ENCODE data around the gene C17orf107.
"Not testable (repeated sequence)": the region's sequence is repeated elsewhere in the genome, so short reads cannot be mapped to it uniquely, and the experiment has no call there.

C17orf107 gene

GRCh38 chr17:4896332-4897197 is 2.8 kb upstream of the C17orf107 start:
- intact Hi-C loops (cut with DNase I): loop anchor here (5.0 kb wide), 1 partner anchor 189 kb away; no protein-coding TSS in a partner anchor
- DNase-seq: peak in 2 of 10 donors; percentile 53 to 59

- intact Hi-C loops (cut with DNase I): loop anchor here (5.0 kb wide), 1 partner anchor 190 kb away; no protein-coding TSS in a partner anchor
- peak in 1 of 10 donors; percentile 73 for DNase-seq
Observed at GRCh38 chr17:4897198-4897687, 2.1 kb upstream of the C17orf107 start.

GRCh38 chr17:4897785-4898184 is 1.6 kb upstream of the C17orf107 start:
- DNase-seq: peak in 1 of 10 donors; percentile 22
- intact Hi-C loops (cut with DNase I): loop anchor here (5.0 kb wide), 1 partner anchor 190 kb away; no protein-coding TSS in a partner anchor

- peak in 2 of 10 donors; percentile 55 to 82 for DNase-seq
- intact Hi-C loops (cut with DNase I): loop anchor here (5.0 kb wide), 1 partner anchor 191 kb away; no protein-coding TSS in a partner anchor
Observed at GRCh38 chr17:4898351-4898750, 985 bp upstream of the C17orf107 start.

- intact Hi-C loops (cut with DNase I): loop anchor here (5.0 kb wide), 1 partner anchor 192 kb away; no protein-coding TSS in a partner anchor
- DNase-seq: peak in 2 of 10 donors; percentile 74 to 88
Observed at GRCh38 chr17:4898927-4899326, 409 bp upstream of the C17orf107 start.

- peak in 3 of 10 donors; percentile 67 to 83 (median 81) for DNase-seq
- intact Hi-C loops (cut with DNase I): loop anchor here (5.0 to 10.0 kb wide), 3 partner anchors 64 to 168 kb away; partner anchors contain the start of genes GLTPD2, MED11, SPAG7 and VMO1
Observed at GRCh38 chr17:4900231-4901107, 1.1 kb downstream of the C17orf107 start.

- intact Hi-C loops (cut with DNase I): loop anchor here (5.0 to 10.0 kb wide), 3 partner anchors 64 to 169 kb away; partner anchors contain the start of genes GLTPD2, MED11, SPAG7 and VMO1
Observed at GRCh38 chr17:4901108-4901647, 1.8 kb downstream of the C17orf107 start.

GRCh38 chr17:4901648-4902344 is 2.5 kb downstream of the C17orf107 start:
- intact Hi-C loops (cut with DNase I): loop anchor here (5.0 to 10.0 kb wide), 3 partner anchors 63 to 169 kb away; partner anchors contain the start of genes GLTPD2, MED11, SPAG7 and VMO1
- peak in 7 of 10 donors; percentile 37 to 90 (median 55) for DNase-seq

More at GRCh38 chr17:4901108-4901647, 1.8 kb downstream of the C17orf107 start:
- DNase-seq: peak in 1 of 10 donors; percentile 58

GRCh38 chr17:4902540-4902939 is 3.2 kb downstream of the C17orf107 start:
- DNase-seq: peak in 2 of 10 donors; percentile 64 to 70
- intact Hi-C loops (cut with DNase I): loop anchor here (5.0 to 10.0 kb wide), 3 partner anchors 62 to 170 kb away; partner anchors contain the start of genes GLTPD2, MED11, SPAG7 and VMO1

- intact Hi-C loops (cut with DNase I): loop anchor here (5.0 to 10.0 kb wide), 3 partner anchors 62 to 171 kb away; partner anchors contain the start of genes GLTPD2, MED11, SPAG7 and VMO1
- DNase-seq: peak in 8 of 10 donors; percentile 36 to 87 (median 78)
Observed at GRCh38 chr17:4903051-4903818, 3.9 kb downstream of the C17orf107 start, which contains the start of gene CHRNE. TSS of gene CHRNE (minus strand) at chr17:4903098. CDS start at chr17:4903063, 35 bp downstream.

- DNase-seq: not testable (repeated sequence)
- intact Hi-C loops (cut with DNase I): loop anchor here (10.0 kb wide), 1 partner anchor 58 kb away; the partner anchor contains the start of gene SPAG7
Observed at GRCh38 chr17:4906642-4907041, 7.3 kb downstream of the C17orf107 start.

GRCh38 chr17:4908301-4908700 is 9.0 kb downstream of the C17orf107 start:
- DNase-seq: peak in 3 of 10 donors; percentile 47 to 75 (median 52)
- intact Hi-C loops (cut with DNase I): loop anchor here (10.0 kb wide), 1 partner anchor 56 kb away; the partner anchor contains the start of gene SPAG7

- intact Hi-C loops (cut with DNase I): loop anchor here (1.0 to 10.0 kb wide), 2 partner anchors 56 to 153 kb away; partner anchors contain the start of gene SPAG7
- peak; percentile 66 to 97 (median 81) for DNase-seq
Observed at GRCh38 chr17:4908711-4909496, 9.6 kb downstream of the C17orf107 start.

- no peak for DNase-seq
- intact Hi-C loops (cut with DNase I): no loop called here
Observed at GRCh38 chr17:4913994-4914393, 14.7 kb downstream of the C17orf107 start.

- intact Hi-C loops (cut with DNase I): not testable (repeated sequence)
- DNase-seq: peak in 2 of 10 donors; percentile 27 to 39
Observed at GRCh38 chr17:4914551-4914950, 15.2 kb downstream of the C17orf107 start.

GRCh38 chr17:4919511-4920047 is 20.2 kb downstream of the C17orf107 start:
- peak in 2 of 10 donors; percentile 8 to 29 for DNase-seq
- intact Hi-C loops (cut with DNase I): no loop called here
